Mesenchymal stem cell (in vitro differentiated cells and primary cell): ENCODE measurements around the gene BIN2.

Experiments
- DNase-seq: peaks from one replicate; pipeline ENCODE4 v3.0.0-alpha.2; 2013
- H2AFZ ChIP-seq: one replicate; pipeline ENCODE4 v1.6.1; 2013; ENCODE audit warnings: low read depth, mild to moderate bottlenecking, control low read depth, inconsistent platforms, low read length, moderate library complexity
- H2AK5ac ChIP-seq: 2 replicates; pipeline ENCODE4 v1.6.1; 2013; ENCODE audit warnings: low read length, moderate library complexity, mild to moderate bottlenecking, inconsistent platforms; ENCODE audit not compliant: severe bottlenecking
- H2BK120ac ChIP-seq: one replicate; pipeline ENCODE4 v1.6.1; 2013; ENCODE audit warnings: low read depth, mild to moderate bottlenecking, inconsistent platforms, low read length, moderate library complexity
- H2BK12ac ChIP-seq, 2 experiments: one replicate each; pipeline ENCODE4 v1.6.1; 2013; ENCODE audit warnings: inconsistent platforms in 2 of 2, low read length in 2 of 2, mild to moderate bottlenecking in 2 of 2, moderate library complexity in 2 of 2, control low read depth in 1 of 2
- H2BK15ac ChIP-seq: one replicate; pipeline ENCODE4 v1.6.1; 2013; ENCODE audit warnings: mild to moderate bottlenecking, low read depth, inconsistent platforms; ENCODE audit not compliant: poor library complexity, severe bottlenecking
- H2BK5ac ChIP-seq: 2 replicates; pipeline ENCODE4 v1.6.1; 2013; ENCODE audit warnings: low read depth, mild to moderate bottlenecking, low read length, control low read depth, inconsistent platforms; ENCODE audit not compliant: poor library complexity, severe bottlenecking
- H3K14ac ChIP-seq, 2 experiments: one replicate each; pipeline ENCODE4 v1.6.1; 2013; ENCODE audit warnings: inconsistent platforms in 2 of 2, low read length in 2 of 2, control low read depth in 1 of 2, mild to moderate bottlenecking in 1 of 2, moderate library complexity in 1 of 2
- H3K18ac ChIP-seq, 2 experiments: one replicate each; pipeline ENCODE4 v1.6.1; 2013; ENCODE audit warnings: inconsistent platforms in 2 of 2, low read length in 2 of 2, control low read depth in 1 of 2, low read depth in 1 of 2, mild to moderate bottlenecking in 1 of 2
- H3K23ac ChIP-seq, 2 experiments: one replicate each; pipeline ENCODE4 v1.6.1; 2013; ENCODE audit warnings: inconsistent platforms in 2 of 2, low read length in 2 of 2, mild to moderate bottlenecking in 2 of 2, moderate library complexity in 2 of 2, control low read depth in 1 of 2
- H3K27ac ChIP-seq: 2 replicates; pipeline ENCODE4 v1.5.1; 2013; ENCODE audit warnings: mild to moderate bottlenecking, moderate library complexity, low read length, control low read depth, inconsistent platforms; ENCODE audit not compliant: poor library complexity, severe bottlenecking
- H3K27me3 ChIP-seq, 2 experiments: 2 replicates each; pipeline versions ENCODE4 v1.6.1 to v1.7.0; 2013; ENCODE audit warnings: low read length in 2 of 2, mild to moderate bottlenecking in 2 of 2, moderate library complexity in 2 of 2, control low read depth in 1 of 2, inconsistent platforms in 1 of 2; ENCODE audit not compliant: control insufficient read depth in 1 of 2, insufficient read depth in 1 of 2
- H3K36me3 ChIP-seq, 2 experiments: 2 replicates each; pipeline versions ENCODE4 v1.6.1 to v1.7.0; 2013; ENCODE audit warnings: low read length in 2 of 2, control low read depth in 1 of 2, inconsistent platforms in 1 of 2, low read depth in 1 of 2, mild to moderate bottlenecking in 1 of 2; ENCODE audit not compliant: insufficient read depth in 2 of 2, control insufficient read depth in 1 of 2
- H3K4ac ChIP-seq, 2 experiments: one replicate each; pipeline ENCODE4 v1.6.1; 2013; ENCODE audit warnings: inconsistent platforms in 2 of 2, low read length in 2 of 2, mild to moderate bottlenecking in 2 of 2, moderate library complexity in 2 of 2, control low read depth in 1 of 2, low read depth in 1 of 2
- H3K4me1 ChIP-seq: 2 replicates; pipeline ENCODE4 v1.6.1; 2013; ENCODE audit warnings: low read depth, low read length, control low read depth; ENCODE audit not compliant: control insufficient read depth, insufficient read depth
- H3K4me2 ChIP-seq: 2 replicates; pipeline ENCODE4 v1.6.1; 2013; ENCODE audit warnings: low read length, mild to moderate bottlenecking, inconsistent platforms; ENCODE audit not compliant: poor library complexity, severe bottlenecking
- H3K4me3 ChIP-seq, 2 experiments: 2 replicates each; pipeline versions ENCODE4 v1.5.1 to v1.7.0; 2013; ENCODE audit warnings: low read length in 2 of 2, mild to moderate bottlenecking in 2 of 2, control low read depth in 1 of 2, low read depth in 1 of 2; ENCODE audit not compliant: insufficient read depth in 1 of 2
- H3K79me1 ChIP-seq: replicated peaks from 2 replicates; pipeline ENCODE4 v1.6.1; 2013; ENCODE audit warnings: mild to moderate bottlenecking, control low read depth, low read length, inconsistent platforms; ENCODE audit not compliant: poor library complexity, severe bottlenecking
- H3K9ac ChIP-seq: 2 replicates; pipeline ENCODE4 v1.7.0; 2013; ENCODE audit warnings: mild to moderate bottlenecking, low read length, moderate library complexity
- H3K9me3 ChIP-seq: 2 replicates; pipeline ENCODE4 v1.7.0; 2013; ENCODE audit warnings: mild to moderate bottlenecking, low read length; ENCODE audit not compliant: control insufficient read depth
- H4K8ac ChIP-seq: one replicate; pipeline ENCODE4 v1.6.1; 2013; ENCODE audit warnings: inconsistent platforms, mild to moderate bottlenecking, low read length, moderate library complexity
- H4K91ac ChIP-seq: one replicate; pipeline ENCODE4 v1.6.1; 2013; ENCODE audit warnings: mild to moderate bottlenecking, low read length, inconsistent platforms
- WGBS: methylation state at CpG from one replicate; pipeline ENCODE4 v1.1.7; 2013; ENCODE audit warnings: mixed read lengths; 5-methylcytosine and 5-hydroxymethylcytosine counted together

The BIN2 gene

DNA sequence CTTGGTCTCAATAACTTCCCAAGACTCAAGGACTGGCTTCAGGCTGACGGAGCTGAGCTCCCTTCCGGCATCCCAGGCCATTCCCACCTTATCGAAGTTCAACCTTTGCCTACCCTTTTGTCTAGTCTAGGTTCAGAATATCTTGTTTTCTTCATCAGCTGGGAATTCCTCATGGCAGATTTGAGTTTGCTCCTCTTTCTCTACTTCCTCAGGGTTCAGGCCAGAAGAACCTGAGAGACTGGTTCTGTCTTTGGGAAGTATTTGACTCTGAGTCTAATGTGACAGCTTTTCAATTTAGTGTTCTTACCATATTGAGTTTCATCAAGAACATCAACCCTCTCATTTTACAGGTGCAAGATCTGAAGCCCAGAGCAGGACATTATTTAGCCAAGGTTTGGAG, 2.1 kb downstream of the BIN2 start:
- Histone ChIP-seq H2AK5ac (no peak overlapping the region), H2BK15ac (no peak overlapping the region), H3K27ac (no peak overlapping the region), H3K4me1 (no peaks in the 10 kb centered on the region), H3K4me2 (no peak overlapping the region), H2AFZ (no peak overlapping the region), H3K79me1 (no peaks in the 10 kb centered on the region), H3K23ac (no peak overlapping the region), H4K91ac (no peak overlapping the region), H2BK5ac (no peak overlapping the region), H4K8ac (no peak overlapping the region), H3K4me3 (no peak overlapping the region), H3K9ac (no peak overlapping the region), H3K4ac (no peak overlapping the region), H3K18ac (no peak overlapping the region), H3K14ac (no peak overlapping the region), H2BK120ac (no peak overlapping the region), H2BK12ac (no peak overlapping the region), H3K27me3 (no peaks in the 10 kb centered on the region), H3K36me3 (no peaks in the 10 kb centered on the region), H3K9me3 (no peaks in the 10 kb centered on the region)
- WGBS = 97% methylated on average over 3 of the region's 3 CpGs
- DNase-seq = no peak

DNA sequence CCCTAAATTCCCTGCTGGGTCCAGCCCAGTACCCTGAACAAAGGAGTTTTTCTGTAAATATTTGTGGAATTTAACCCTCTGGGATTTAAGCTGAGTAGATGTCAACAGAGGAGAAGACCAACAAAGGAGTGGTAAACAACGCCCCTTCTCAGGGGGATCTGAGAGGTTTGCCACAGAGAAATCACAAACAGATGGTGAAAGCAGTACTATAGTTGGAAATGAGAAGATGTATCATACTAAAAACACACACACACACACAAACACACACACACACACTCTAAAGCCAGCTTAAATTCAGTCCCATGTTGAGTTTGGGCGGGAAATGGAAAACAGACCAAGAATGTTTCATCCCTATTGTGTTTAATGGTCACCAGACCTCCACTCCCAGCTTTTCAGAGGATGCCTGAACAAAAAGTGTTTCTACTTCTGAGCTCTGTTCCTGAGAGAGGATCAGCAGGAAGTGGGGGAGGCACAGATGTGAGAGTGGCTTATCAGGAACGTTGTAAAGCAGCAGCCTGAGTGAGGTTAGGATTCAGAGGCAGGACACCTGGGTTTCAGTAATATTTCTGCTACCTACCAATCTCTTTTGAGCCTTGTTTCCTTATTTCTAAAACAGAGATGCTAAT, 3.2 kb downstream of the BIN2 start:
- Histone ChIP-seq H3K79me1 (no peaks in the 10 kb centered on the region), H3K4me1 (no peaks in the 10 kb centered on the region), H2BK5ac (no peak overlapping the region), H3K23ac (no peak overlapping the region), H3K18ac (peak overlapping the region in 1 of 2 experiments; percentile 21), H2AFZ (peak overlapping the region; percentile 78), H4K91ac (no peak overlapping the region), H2BK15ac (no peak overlapping the region), H3K14ac (peak overlapping the region in 1 of 2 experiments; percentile 26), H3K9ac (no peak overlapping the region), H3K27ac (no peak overlapping the region), H2BK120ac (no peak overlapping the region), H2BK12ac (no peak overlapping the region), H3K4me2 (no peak overlapping the region), H3K4ac (no peak overlapping the region), H2AK5ac (no peak overlapping the region), H3K4me3 (no peak overlapping the region), H3K36me3 (no peaks in the 10 kb centered on the region), H3K27me3 (no peaks in the 10 kb centered on the region), H3K9me3 (no peaks in the 10 kb centered on the region), H4K8ac (no peak overlapping the region)
- WGBS = 75% methylated on average over 1 of the region's 3 CpGs
- peak; percentile 10 for DNase-seq

DNA sequence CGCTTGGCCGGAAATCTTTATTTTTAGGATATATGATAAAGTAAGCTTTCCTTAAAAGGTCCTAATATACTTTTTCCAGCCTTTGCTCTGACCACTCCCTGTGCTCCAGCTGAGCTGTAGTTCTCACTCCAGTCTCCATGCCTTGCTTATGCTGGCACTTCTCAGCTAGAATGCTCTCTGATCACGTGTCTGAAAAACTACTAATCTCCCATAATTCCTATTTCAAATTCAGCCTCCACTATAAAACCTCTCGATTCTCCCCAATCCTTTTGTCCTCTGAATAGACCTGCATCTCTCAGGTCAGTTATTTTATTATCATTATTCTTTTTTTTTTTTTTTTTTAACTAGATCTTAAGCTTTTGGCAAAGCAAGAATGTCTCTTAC, 3.7 kb downstream of the BIN2 start:
- H3K36me3 ChIP-seq = no peaks in the 10 kb centered on the region
- H3K23ac ChIP-seq = no peak overlapping the region
- H3K4me1 ChIP-seq = no peaks in the 10 kb centered on the region
- 75% methylated on average over 2 of the region's 4 CpGs for WGBS
- no peak overlapping the region for H2BK5ac ChIP-seq
- no peak overlapping the region for H3K4me2 ChIP-seq
- no peaks in the 10 kb centered on the region for H3K27me3 ChIP-seq
- DNase-seq = no peak
- no peak overlapping the region for H2BK12ac ChIP-seq
- H4K91ac ChIP-seq = no peak overlapping the region
- no peaks in the 10 kb centered on the region for H3K9me3 ChIP-seq
- no peak overlapping the region for H2BK120ac ChIP-seq
- H3K9ac ChIP-seq = no peak overlapping the region
- H3K79me1 ChIP-seq = no peaks in the 10 kb centered on the region
- no peak overlapping the region for H3K4me3 ChIP-seq
- H2BK15ac ChIP-seq = no peak overlapping the region
- H3K14ac ChIP-seq = no peak overlapping the region
- no peak overlapping the region for H3K18ac ChIP-seq
- no peak overlapping the region for H3K27ac ChIP-seq
- no peak overlapping the region for H2AK5ac ChIP-seq
- no peak overlapping the region for H2AFZ ChIP-seq
- no peak overlapping the region for H3K4ac ChIP-seq
- H4K8ac ChIP-seq = no peak overlapping the region

DNA sequence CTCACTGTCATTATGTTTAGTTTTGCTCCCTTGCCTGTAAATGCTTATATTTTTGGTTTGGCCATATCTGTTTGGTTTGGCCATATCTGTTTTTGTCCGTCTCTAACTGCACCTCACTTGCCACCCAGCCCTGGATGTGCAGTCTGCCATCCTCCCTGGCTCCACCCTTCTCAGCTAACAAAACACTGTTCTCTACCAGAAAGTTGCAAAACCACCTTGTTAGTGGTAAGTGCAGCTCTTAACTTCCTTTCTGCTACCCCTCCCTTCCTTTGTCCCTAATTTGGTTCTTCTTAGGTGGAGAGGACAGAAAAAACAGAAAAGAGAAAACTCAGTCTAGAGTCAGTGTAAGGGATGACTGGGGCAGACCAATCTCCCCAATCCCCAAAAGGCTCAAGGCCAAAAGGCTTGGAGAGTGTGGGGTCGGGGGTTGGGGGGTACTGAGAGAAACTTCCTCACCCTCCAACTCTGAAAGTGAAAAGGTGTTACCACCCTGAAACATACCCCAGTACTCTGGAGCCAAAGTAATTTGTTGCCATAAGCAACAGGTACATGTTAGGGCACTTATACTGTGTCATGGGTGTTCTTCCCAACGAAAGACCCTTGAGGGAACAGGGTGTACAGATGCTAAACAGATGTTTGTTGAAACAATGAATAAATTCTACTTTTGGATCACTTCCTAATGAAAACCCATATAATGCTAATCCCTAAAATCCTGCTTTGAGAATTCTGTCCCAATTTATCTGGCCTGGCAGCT, 5.0 kb downstream of the BIN2 start:
- Histone ChIP-seq H2AFZ (no peak overlapping the region), H3K14ac (no peak overlapping the region), H2BK120ac (no peak overlapping the region), H3K9me3 (no peaks in the 10 kb centered on the region), H3K23ac (no peak overlapping the region), H2AK5ac (no peak overlapping the region), H2BK15ac (no peak overlapping the region), H4K8ac (no peak overlapping the region), H3K9ac (no peak overlapping the region), H3K4me1 (no peaks in the 10 kb centered on the region), H2BK5ac (no peak overlapping the region), H3K4me2 (no peak overlapping the region), H4K91ac (no peak overlapping the region), H2BK12ac (no peak overlapping the region), H3K36me3 (no peaks in the 10 kb centered on the region), H3K18ac (no peak overlapping the region), H3K79me1 (no peaks in the 10 kb centered on the region), H3K4ac (no peak overlapping the region), H3K27me3 (no peaks in the 10 kb centered on the region), H3K4me3 (no peak overlapping the region), H3K27ac (no peak overlapping the region)
- no peak for DNase-seq
- WGBS = 95% methylated on average over 1 of the region's 3 CpGs
